Stimulated activated CD8-positive, alpha-beta memory T cell treated with anti-CD3 and anti-CD28 coated beads, Interleukin-12 subunit alpha, Interleukin-12 subunit beta, amount 100 ng/mL, for 1 hour (primary cell): ENCODE results near the gene PLXND1.
"Not testable (repeated sequence)": the region's sequence is repeated elsewhere in the genome, so short reads cannot be mapped to it uniquely, and the experiment has no call there.

Source experiments
- DNase-seq: peaks from one replicate; pipeline ENCODE4 v3.0.0-alpha.2; 2020; ENCODE audit warnings: low read depth

The PLXND1 gene, protein sequence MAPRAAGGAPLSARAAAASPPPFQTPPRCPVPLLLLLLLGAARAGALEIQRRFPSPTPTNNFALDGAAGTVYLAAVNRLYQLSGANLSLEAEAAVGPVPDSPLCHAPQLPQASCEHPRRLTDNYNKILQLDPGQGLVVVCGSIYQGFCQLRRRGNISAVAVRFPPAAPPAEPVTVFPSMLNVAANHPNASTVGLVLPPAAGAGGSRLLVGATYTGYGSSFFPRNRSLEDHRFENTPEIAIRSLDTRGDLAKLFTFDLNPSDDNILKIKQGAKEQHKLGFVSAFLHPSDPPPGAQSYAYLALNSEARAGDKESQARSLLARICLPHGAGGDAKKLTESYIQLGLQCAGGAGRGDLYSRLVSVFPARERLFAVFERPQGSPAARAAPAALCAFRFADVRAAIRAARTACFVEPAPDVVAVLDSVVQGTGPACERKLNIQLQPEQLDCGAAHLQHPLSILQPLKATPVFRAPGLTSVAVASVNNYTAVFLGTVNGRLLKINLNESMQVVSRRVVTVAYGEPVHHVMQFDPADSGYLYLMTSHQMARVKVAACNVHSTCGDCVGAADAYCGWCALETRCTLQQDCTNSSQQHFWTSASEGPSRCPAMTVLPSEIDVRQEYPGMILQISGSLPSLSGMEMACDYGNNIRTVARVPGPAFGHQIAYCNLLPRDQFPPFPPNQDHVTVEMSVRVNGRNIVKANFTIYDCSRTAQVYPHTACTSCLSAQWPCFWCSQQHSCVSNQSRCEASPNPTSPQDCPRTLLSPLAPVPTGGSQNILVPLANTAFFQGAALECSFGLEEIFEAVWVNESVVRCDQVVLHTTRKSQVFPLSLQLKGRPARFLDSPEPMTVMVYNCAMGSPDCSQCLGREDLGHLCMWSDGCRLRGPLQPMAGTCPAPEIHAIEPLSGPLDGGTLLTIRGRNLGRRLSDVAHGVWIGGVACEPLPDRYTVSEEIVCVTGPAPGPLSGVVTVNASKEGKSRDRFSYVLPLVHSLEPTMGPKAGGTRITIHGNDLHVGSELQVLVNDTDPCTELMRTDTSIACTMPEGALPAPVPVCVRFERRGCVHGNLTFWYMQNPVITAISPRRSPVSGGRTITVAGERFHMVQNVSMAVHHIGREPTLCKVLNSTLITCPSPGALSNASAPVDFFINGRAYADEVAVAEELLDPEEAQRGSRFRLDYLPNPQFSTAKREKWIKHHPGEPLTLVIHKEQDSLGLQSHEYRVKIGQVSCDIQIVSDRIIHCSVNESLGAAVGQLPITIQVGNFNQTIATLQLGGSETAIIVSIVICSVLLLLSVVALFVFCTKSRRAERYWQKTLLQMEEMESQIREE (N-terminal part only)

GRCh38 chr3:129606636-129607390 is at the start of gene PLXND1:
Gene PLXND1, minus strand, starts transcription at chr3:129606676. Its CDS starts 37 bp downstream, at chr3:129606639.
- DNase-seq: no peak

DNA sequence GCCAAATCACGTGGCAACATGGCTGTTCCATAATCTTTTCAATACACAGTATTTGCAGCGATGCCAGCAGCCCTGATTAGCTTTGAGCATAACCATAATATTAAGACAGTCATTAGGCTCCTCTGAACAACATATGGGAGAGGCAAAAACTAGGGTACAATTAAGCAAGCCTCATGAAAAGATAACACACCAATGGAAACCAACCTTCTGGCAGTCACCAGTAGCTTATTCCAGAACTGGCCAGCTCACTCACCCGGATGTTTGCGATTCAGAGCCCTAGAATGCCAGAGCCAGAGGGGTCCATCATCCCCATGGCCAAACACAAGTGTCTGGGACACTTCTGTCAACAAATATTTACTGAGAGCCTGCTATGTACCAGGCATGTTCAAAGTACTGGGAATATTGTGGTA is 48.8 kb upstream of the PLXND1 start:
- no peak for DNase-seq

DNA sequence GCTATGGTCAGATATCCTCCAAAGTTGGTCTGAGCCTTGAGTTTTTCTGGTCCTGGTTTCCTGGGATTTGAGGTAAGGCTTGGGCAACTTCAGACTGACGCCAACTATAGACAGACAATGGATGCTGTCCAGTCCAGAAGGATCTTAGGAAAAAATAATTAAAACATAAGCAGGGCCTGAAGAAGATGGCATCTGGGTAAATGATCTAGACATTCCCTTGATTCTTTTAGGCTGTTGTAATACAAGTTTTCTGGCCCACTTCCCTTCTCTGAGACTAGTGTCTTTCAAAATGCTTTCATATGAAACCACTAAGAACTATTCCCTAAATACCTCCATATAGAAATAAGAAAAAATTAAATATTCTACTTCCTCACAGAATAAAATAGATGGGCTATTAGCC is 47.7 kb upstream of the PLXND1 start:
- no peak for DNase-seq

GRCh38 chr3:129653019-129653418 is 46.5 kb upstream of the PLXND1 start:
- no peak for DNase-seq

DNA sequence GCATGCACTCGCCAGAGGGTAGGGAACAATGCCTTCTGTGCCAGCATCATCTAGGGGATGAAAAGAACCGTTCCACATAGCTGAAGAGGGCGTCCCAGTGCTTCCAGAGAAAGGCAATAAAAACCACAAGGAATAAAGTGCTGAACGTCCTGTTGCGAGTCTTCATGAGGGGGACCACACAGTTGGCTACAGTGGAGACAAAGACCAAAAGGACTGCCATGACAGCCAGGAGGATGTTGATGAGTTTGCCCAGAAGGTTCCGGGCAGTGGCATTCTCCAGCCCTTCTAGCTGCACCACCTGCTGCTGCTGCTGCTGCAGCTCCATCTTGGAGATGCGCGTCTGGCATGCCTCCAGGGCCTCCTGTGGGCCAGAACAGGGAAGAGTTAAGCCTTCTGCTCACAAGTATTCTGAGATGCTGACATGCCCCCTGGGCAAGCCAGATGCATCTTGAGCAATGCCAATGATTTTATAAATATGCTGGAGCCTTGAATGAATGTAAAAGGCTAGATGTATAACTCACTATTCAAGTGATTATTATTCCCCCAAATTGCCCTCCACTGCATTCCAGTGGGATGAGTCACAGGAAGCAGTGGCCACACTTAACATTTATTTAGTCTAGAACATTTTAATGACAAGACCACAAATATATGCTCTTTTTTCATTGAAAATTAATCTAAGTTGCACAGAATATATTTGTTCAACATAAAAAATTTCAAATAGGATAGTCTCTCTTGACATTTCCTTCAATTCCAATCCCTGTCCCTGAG is 45.1 kb upstream of the PLXND1 start:
- no peak for DNase-seq

DNA sequence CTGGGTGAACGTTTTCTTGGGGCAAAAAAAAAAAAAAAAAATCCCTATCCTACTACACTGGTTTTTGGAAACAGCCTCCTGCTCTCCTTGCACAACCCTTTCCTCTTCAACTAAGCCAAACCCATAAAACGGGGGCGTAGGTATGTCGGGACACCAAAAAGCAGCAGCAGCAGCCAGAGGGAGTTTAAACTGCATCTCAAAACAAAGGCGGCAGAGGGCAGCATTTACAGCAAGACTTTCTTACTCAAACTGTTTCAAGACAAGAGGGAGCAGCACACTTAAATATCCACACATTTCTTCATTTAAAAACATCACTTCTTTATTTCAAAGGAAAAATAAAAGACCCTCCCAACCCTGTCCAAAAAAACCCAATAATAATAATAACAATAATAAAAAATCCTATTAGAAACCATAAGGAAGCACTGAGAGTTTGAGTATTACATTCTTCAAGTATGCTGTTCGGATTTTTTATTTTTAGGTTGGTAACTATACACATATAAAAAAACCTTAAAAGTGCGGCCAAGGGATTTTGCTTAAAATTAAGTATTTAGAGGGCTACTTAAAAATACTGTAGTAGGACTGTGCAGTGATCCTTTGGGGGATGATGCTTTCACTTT is 43.9 kb upstream of the PLXND1 start:
- peak; percentile 33 for DNase-seq

- DNase-seq: no peak
Observed at GRCh38 chr3:129648391-129648790, 41.9 kb upstream of the PLXND1 start.

GRCh38 chr3:129645286-129645685 is 38.8 kb upstream of the PLXND1 start:
- no peak for DNase-seq

- no peak for DNase-seq
Observed at GRCh38 chr3:129644836-129645235, 38.4 kb upstream of the PLXND1 start.

- not testable (repeated sequence) for DNase-seq
Observed at GRCh38 chr3:129641567-129642260, 35.2 kb upstream of the PLXND1 start.

DNA sequence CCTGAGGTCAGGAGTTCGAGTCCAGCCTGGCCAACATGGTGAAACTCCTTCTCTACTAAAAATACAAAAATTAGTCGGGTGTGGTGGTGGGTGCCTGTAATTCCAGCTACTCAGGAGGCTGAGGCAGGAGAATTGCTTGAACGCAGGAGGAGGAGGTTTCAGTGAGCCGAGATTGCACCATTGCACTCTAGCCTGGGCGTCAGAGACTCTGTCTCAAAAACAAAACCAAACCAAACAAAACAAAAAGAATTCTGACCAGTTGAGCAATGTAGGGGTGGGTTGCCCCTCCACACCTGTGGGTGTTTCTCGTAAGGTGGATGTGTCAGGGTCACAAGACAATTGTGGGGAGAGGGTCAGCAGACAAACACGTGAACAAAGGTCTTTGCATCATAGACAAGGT is 34.5 kb upstream of the PLXND1 start:
- DNase-seq: not testable (repeated sequence)

DNA sequence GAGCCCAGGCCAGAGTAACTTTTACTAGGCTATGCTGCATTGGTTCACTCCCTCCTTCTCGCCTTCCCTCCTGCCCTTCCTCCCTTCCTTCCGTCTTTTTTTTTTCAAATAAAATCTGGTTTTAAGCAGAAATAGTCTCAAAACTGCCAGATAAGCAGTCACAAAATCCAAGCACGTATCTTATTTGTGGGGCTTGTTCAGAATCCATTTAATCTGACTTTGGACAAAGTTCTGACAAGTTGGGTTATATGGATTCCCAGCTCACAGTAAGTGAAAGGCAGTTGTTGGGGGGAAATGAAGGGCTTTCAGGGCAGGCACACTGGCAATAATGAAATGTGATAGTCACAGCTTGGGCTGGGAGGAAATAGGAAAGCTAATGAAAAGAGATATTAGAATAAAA is 32.0 kb upstream of the PLXND1 start:
- DNase-seq: no peak

DNA sequence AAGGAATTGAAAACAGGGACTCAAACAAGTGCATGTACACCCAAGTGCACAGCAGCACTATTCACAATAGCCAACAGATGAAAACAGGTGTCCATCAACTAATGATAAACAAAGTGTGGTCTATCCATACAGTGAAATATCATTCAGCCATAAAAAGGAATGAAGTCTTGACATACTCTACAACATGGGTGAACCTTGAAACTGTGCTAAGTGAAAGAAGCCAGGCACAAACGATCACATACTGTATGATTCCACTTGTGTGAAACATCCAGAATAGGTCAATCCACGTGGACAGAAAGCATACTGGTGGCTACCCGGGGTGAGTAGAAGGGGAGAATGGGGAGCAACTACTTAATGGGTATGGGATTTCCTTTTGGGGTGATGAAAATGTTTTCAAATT is 29.6 kb upstream of the PLXND1 start:
- DNase-seq: no peak

DNA sequence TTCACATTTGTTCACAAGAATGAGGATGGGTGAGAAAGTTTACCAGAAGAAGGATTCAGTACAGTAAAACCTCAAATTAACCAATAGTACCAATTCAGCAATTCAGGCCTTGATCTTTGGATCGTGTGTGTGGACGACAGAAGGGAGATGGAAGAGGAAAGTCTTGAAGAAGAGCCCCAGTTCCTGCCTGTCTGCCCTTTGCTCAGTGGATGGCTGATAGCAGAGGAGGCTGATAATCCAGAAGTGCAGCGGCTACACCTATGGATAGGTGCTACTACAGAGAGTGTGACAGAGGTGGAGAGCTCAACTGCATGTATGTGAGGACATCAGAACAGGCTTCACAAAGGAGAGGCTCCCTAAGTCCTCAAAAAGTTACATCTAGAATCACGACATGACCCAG is 29.2 kb upstream of the PLXND1 start:
- DNase-seq: no peak

DNA sequence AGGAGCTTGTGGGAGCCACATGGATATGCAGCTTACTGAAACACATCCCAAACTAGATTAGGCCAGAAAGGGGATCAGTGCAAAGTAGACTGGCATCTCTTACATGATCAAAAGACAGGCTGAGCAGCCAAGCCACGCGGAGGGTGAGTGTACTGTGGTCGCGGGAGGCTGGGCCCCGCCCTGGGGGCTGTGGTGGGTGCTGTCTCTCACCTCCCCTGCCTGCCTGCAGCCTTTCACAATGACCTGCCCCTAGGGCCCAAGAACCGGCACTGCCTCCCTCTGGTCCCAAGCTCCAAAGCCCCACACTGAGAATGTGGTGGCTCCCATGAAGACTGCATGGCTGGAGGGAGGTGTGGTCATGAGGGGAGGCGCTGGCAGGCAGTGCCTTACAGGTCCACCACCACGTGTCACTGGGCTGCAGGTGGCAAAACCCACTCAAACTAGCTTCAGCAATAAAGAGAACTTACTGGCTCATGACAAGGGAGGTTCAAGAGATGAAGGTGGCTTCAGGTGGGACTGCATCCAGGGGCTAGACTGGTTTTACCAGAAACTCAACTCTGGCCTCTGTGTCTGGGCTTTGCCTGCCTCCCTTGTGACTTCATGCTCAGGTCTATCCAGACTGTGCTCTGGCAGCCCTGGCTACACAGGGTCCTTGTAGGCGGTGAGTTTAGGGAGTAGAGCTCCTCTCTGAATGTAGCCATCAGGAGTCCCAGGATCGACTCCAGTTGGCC is 27.4 kb upstream of the PLXND1 start:
- DNase-seq: no peak

DNA sequence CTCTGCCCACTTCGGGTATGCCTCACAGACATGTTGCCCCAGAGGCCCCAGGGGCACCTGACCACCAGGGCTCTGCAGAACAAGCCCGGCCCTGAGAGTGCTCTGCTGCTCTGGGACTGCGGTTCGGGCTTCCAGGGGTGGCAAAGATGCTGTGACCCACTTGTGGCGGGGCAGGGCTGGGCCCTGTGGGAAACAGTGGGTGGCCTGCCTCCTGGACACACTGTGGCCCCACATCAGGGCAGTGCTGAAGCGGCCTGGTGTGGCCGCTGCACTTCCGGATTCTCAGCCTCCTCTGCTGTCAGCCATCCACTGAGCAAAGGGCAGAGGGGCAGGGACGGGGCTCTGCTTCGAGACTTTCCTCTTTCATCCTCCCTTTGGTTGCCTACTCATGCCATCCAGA is 26.5 kb upstream of the PLXND1 start:
- no peak for DNase-seq

DNA sequence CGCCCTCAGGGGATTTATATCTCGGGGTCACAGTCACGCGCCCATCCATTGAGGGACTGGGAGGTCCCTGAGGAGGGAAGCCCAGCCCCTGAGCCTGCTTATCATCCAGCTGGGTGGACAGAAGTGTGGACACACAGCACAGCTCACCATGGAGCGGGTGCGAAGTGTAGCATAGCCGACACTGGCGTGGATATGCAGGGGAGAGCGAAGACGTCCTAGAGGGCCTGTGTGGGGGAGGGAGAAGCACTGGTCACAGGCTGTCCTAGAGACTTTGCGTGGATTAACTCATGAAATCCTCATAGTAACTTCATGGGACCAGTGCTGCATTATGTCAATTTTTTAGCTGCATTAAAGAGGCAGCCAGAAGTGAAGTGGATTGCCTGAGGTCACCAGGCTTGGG is 26.1 kb upstream of the PLXND1 start:
- DNase-seq: no peak

DNA sequence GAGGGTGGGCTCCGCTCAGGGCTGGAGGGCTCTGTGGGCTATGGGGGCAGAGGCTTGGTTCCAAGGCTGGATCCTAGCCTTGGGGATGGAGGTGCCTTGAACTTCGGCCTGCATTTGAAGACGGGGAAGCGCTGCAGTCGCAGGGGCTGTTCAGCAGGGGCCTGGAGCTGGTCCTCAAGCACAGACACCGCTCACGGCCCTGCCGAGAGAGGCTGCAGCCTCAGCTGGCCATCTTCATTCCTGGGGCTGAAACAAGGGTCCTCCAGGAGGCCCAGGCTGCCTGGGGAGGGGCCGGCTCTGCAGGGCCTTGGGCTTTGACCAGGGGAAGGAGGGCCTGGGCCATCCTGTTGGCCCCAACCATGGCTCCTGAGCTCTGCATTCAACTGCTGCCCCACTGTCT is 25.6 kb upstream of the PLXND1 start:
- no peak for DNase-seq

- no peak for DNase-seq
Observed at GRCh38 chr3:129629011-129629410, 22.5 kb upstream of the PLXND1 start.
